ENCODE measurements around the gene DKK2. TPM values are rescaled to one million over a fixed set of nuclear protein-coding genes. Genes with fewer than 3 reads are reported as not detected.
A peak's percentile ranks its signal among the peaks of the same experiment; 100 is the strongest.

DKK2 gene
- total RNA-seq, 1 experiment from 2014 or later, result 0.11 TPM

- no CpG with 5 or more reads among the region's 6 CpGs for WGBS (ENCODE audit: extremely low coverage, insufficient read length, low lambda C conversion rate)
- no peak overlapping the region for H2BK20ac ChIP-seq (ENCODE audit: low read depth, low read length, poor library complexity, severe bottlenecking)
These were observed 143.3 kb downstream of the DKK2 start for GRCh38 chr4:106892786-106893185.

More at GRCh38 chr4:106892786-106893185, 143.3 kb downstream of the DKK2 start:
- H2BK12ac ChIP-seq (ENCODE audit: insufficient read length, low read depth, low read length), result no peak overlapping the region
- H2BK15ac ChIP-seq (ENCODE audit: low read depth, low read length), result no peak overlapping the region
- no peaks in the 10 kb centered on the region for H3K27me3 ChIP-seq (ENCODE audit: insufficient read depth, low read length)
- H2BK5ac ChIP-seq (ENCODE audit: insufficient read length, low read length), result no peak overlapping the region
- peaks cover 8 to 10% of the 10 kb centered on the region in 2 experiments; a peak in 4 of 5 replicates for H3K9me3 Mint-ChIP-seq
- no peaks in the 10 kb centered on the region; the same call in 1 of the 2 replicates for H3K27me3 Mint-ChIP-seq (ENCODE audit: low read depth)
- no peak overlapping the region for H3T11ph ChIP-seq (ENCODE audit: low read length)
- no peak overlapping the region for H2BK120ac ChIP-seq (ENCODE audit: low read depth, low read length, poor library complexity, severe bottlenecking)
- no peak overlapping the region for H3K14ac ChIP-seq (ENCODE audit: insufficient read depth, low read length)
- H3K9ac ChIP-seq (ENCODE audit: extremely low read depth, insufficient read length, low read length), result no peak overlapping the region
- no peak overlapping the region for H4K91ac ChIP-seq (ENCODE audit: insufficient read length, low read depth, low read length)
- H3K4me1 Mint-ChIP-seq, result no peaks in the 10 kb centered on the region
- H3K23ac ChIP-seq (ENCODE audit: insufficient read length, low read depth, low read length), result no peak overlapping the region
- no peak overlapping the region for H2AFZ ChIP-seq (ENCODE audit: low read length)
- H3K23me2 ChIP-seq (ENCODE audit: insufficient read length, low read depth, low read length, poor library complexity, severe bottlenecking), result no peaks in the 10 kb centered on the region
- H4K5ac ChIP-seq (ENCODE audit: insufficient read length, low read depth, low read length), result no peak overlapping the region
- peaks cover 0 to 9% (median 0%) of the 10 kb centered on the region in 3 experiments; a peak in 2 of 7 replicates for H3K36me3 Mint-ChIP-seq (ENCODE audit: insufficient read depth in 1 of 3, low read depth in 3 of 3)
- peak overlapping the region in 1 of 3 experiments; percentile 79; a peak in 1 of 7 replicates for H3K27ac Mint-ChIP-seq
- H3K9me3 ChIP-seq (ENCODE audit: control insufficient read depth, low read depth, low read length), result no peaks in the 10 kb centered on the region
- no peak overlapping the region for H3K4me3 Mint-ChIP-seq
- no peak overlapping the region for H3K4ac ChIP-seq (ENCODE audit: low read depth, low read length)
- H3K79me2 ChIP-seq (ENCODE audit: insufficient read depth, low read length), result no peaks in the 10 kb centered on the region
- no peaks in the 10 kb centered on the region for H3K4me1 ChIP-seq (ENCODE audit: insufficient read depth, low read length)
- H2AK5ac ChIP-seq (ENCODE audit: insufficient read length, low read length), result no peak overlapping the region
- H3K79me1 ChIP-seq (ENCODE audit: insufficient read depth, low read depth, low read length, poor library complexity, severe bottlenecking), result no peaks in the 10 kb centered on the region
- no peak for TF ChIP-seq CTCF (conservative IDR thresholded peaks at IDR 0.05)
- DNase-seq, result no peak
- no peaks in the 10 kb centered on the region for H4K20me1 ChIP-seq (ENCODE audit: control insufficient read depth, insufficient read depth, insufficient read length)
- H3K56ac ChIP-seq (ENCODE audit: insufficient read length, low read depth, low read length), result no peak overlapping the region
- no peak overlapping the region for H3K27ac ChIP-seq (ENCODE audit: insufficient read length, low read depth, low read length)
- no peak overlapping the region for H4K8ac ChIP-seq (replicated peaks; ENCODE audit: insufficient read length, low read depth, low read length)
- no peak overlapping the region for H3K4me2 ChIP-seq (ENCODE audit: insufficient read depth, insufficient read length, low read length)
- no peak overlapping the region for H3K18ac ChIP-seq (ENCODE audit: insufficient read length, low read depth, low read length)
